Memory B cell (primary cell): ENCODE data around the gene TLX1.

Source experiments
- ATAC-seq: fragments of 150-1000 bp; cut with Tn5 transposase; 2 replicates; pipeline ENCODE4 v1.10.0; 2021; ENCODE audit warnings: low read depth, mild to moderate bottlenecking, moderate library complexity
- DNase-seq, 2 donors: peaks; one replicate each; pipeline ENCODE4 v3.0.0; 2022; ENCODE audit warnings: low spot score in 2 of 2
- H3K27ac Mint-ChIP-seq: one replicate; pipeline ENCODE4 v1.8.0; 2022; ENCODE audit warnings: mild to moderate bottlenecking, moderate library complexity, mixed read lengths
- H3K27me3 Mint-ChIP-seq: one replicate; pipeline ENCODE4 v1.8.0; 2022; ENCODE audit warnings: mixed read lengths
- H3K36me3 Mint-ChIP-seq: one replicate; pipeline ENCODE4 v1.8.0; 2022; ENCODE audit warnings: mild to moderate bottlenecking, mixed read lengths
- H3K4me1 Mint-ChIP-seq: one replicate; pipeline ENCODE4 v1.8.0; 2022; ENCODE audit warnings: mixed read lengths
- H3K4me3 Mint-ChIP-seq: one replicate; pipeline ENCODE4 v1.8.0; 2022; ENCODE audit warnings: mild to moderate bottlenecking, moderate library complexity, mixed read lengths
- H3K9me3 Mint-ChIP-seq: one replicate; pipeline ENCODE4 v1.8.0; 2022; ENCODE audit warnings: mixed read lengths

Gene TLX1

DNA sequence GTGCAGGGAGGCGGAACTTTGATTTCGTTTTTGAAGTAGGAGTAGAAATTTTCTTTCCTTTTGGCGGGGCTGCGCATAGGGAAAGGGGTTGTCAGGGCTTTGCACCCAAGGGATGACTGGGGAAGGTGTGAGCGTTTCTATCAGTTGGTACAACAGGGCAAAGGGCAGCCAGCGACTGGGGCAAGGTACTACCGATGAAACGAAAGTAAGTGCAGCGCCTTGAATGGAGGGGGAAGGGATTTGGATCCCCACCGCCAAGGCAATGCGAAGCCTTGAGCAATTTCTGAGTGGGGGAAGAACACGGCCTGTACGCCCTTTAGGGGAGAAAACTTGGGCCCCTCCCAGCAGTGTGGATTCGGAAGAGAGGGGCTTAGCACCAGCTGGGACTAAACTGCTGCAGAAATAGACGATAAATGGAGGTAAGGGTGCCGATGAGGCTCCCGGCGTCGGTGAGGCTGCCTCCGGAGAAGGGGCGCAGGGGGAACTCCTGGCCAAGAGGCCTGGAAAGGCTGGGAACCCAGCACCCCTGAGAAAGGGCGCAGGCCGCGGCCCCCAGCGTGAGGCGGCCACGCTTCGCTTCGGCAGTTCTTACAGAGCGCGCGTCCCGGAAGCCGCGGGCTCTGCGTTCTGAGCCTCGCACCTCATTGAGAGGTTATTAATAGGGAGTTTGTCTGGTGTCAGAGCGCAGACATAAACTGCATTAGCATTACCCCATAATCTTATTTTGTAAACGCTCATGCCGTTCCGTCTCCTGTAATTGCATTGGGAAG is 10.0 kb upstream of the TLX1 start:
- Mint-ChIP-seq H3K36me3 (no peaks in the 10 kb centered on the region), H3K4me1 (peaks cover 12% of the 10 kb centered on the region), H3K4me3 (peak overlapping the region; percentile 96), H3K9me3 (no peaks in the 10 kb centered on the region), H3K27ac (no peak overlapping the region), H3K27me3 (peaks cover 22% of the 10 kb centered on the region)
- DNase-seq (no peak), ATAC-seq (peak; percentile 88)

DNA sequence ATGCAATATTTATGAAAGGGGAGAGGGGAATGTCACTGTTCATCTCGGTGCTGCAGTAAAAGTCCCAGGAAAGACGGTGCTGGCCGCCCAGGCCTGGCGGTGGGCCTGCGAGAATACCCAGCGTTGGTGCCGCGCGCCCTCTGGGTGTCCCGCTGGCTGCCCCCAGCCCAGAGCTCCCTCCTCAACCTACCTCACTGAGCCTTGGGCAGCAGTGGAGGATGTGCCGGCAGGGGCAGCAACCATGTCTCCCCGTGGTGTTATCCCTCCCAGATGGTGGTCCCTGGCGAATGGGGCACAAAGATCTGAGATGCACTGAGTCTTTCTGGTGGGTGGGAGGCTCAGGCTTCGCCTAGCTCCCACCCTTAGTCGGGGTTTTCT is 9.5 kb upstream of the TLX1 start:
- Mint-ChIP-seq H3K4me3 (peak overlapping the region; percentile 96), H3K27ac (no peak overlapping the region), H3K4me1 (peaks cover 12% of the 10 kb centered on the region)

DNA sequence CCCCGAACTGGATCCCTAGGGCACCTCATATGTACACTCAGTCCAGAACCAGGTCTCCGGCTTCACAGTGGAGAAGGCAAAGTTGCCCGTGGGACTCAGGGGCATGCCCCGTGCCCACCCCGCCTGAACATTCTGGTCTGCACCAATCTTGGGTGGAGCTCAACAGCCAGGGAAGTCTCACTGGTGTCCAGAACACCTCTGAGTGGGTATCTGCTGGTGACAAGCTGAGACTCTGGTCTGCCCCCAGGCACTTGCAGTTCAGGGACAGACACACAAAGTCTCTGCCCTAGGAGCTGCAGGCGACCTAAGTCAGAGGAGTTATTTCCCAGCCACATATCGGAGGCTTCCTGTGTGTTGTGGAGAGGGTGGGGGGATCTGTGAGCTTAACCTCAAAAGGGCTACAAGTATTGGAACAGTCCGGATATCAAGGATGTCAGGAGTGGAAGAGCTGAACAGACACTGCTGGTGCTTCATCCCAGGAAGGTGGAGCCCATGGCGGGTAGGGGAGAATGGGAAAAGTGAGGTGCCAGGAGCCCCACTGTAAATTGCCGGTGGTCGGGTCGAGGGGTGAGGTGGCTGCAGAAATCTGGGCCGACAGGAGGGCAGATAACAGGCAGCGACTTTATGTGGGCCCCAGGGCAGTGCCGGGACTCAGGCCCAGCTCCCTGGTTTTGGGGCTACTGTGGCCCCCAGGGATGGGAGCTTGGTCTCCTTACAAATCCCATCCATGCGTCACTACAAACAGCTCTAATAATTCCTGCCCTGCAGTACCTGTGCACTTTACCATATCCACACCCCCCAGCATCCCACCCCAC is 8.6 kb upstream of the TLX1 start:
- ATAC-seq (no peak), DNase-seq (no peak)
- Mint-ChIP-seq H3K4me1 (peaks cover 12% of the 10 kb centered on the region), H3K27me3 (peaks cover 26% of the 10 kb centered on the region), H3K36me3 (no peaks in the 10 kb centered on the region), H3K27ac (no peak overlapping the region), H3K9me3 (no peaks in the 10 kb centered on the region), H3K4me3 (peak overlapping the region; percentile 18)

More for the DNA sequence above, 9.5 kb upstream of the TLX1 start:
- ATAC-seq, result no peak
- Mint-ChIP-seq H3K36me3 (no peaks in the 10 kb centered on the region), H3K9me3 (no peaks in the 10 kb centered on the region), H3K27me3 (peaks cover 25% of the 10 kb centered on the region)
- no peak for DNase-seq

DNA sequence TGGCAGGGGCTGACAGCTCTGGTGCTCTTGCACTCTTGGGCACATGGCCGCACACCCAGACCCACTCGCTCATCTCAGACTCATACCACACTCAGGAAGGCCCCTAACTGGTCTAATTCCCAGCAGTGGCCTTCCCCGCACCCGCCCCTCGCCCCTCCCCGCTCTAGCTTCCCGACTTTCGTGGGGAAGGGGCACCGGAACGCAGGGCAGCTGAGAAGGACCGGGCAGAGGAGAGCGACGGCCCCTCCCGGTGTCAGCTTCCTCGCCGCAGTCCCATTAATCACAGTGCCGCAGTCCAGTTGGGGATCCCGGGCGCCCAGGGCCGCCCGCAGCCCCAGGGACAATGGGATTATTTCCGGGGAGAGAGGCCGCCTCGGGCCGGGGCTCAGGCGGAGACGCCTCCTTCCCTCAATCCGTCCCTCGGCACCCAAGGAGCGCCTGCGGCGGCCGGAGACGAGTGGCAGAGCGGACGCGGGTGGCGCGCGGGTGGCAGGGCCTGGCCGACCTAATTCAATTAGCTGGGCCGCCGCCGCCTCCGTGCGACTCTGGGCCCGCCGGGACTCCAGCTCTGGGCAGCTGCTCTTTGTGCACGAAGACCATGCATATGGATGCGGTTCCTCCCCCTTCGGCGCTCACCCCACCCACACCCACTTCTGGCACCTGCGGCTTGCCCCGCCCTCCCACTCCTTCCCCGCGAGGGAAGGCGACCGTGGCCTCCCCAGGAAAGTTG is 7.8 kb upstream of the TLX1 start:
- peak in 1 of 2 donors; percentile 20 for DNase-seq
- Mint-ChIP-seq H3K9me3 (no peaks in the 10 kb centered on the region), H3K36me3 (no peaks in the 10 kb centered on the region), H3K4me1 (peaks cover 12% of the 10 kb centered on the region), H3K4me3 (peak overlapping the region; percentile 18), H3K27ac (no peak overlapping the region), H3K27me3 (peaks cover 28% of the 10 kb centered on the region)
- ATAC-seq, result no peak

DNA sequence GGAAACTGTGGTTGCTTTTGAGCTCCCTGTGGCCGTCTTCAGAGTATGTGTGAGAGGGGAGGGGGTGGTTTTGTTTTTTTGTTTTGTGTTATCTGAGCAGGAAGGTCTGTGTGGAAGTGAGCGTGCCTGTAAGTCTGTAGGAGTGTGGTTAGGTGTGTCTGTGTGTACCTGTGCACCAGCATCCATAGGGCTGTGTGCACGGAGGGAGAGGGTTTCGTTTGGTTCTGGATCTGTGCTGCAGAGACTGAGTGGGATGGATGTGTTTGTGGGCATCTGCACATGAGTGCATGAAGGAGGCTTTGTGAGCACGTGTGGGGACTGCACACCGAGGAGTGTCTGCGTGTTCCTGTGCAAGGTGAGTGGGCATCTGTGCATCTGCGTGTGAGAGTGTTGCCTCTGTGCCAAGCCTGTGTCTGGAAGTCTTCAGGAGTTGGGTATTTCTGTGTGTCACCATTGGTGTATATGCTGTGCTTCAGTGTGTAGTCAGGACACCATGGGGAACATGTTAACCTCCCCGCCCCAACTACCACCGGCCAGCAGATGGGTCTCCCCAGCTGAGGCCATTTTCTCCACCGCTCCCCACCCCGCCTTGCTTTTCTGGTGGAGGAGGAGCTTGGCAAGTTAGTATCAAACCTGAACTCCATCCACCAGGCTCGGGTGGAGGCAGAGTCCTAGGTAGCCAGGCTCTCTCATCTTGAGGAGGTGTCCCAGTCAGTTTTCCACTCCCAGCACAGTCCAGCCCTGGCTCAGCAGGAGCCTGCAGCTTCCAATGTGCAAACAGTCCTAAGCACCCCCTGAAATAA is 7.1 kb upstream of the TLX1 start:
- Mint-ChIP-seq H3K9me3 (no peaks in the 10 kb centered on the region), H3K4me1 (peaks cover 12% of the 10 kb centered on the region), H3K27me3 (peaks cover 26% of the 10 kb centered on the region), H3K27ac (no peak overlapping the region), H3K36me3 (no peaks in the 10 kb centered on the region), H3K4me3 (peak overlapping the region; percentile 1)
- DNase-seq, result no peak
- ATAC-seq, result no peak

DNA sequence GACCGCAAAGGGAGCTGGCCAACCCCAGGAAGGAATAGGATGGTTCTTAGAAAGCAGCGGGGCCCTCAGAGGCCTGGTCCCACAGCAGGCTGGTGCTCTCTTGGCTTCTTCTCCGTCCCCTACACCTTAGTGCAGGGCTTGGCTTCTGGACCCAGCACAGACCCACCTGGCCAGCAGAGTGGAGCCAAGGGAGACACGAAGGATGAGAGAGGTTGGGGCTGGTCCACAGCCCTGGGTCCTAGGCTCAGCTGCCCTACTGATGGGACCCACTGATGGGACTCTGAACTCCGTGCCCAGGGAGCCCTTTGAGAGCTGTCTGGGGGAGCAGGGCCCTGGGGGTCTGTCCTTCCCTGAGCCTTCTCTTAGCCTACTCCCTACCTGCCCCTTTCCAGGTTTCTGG is 6.2 kb upstream of the TLX1 start:
- Mint-ChIP-seq H3K36me3 (no peaks in the 10 kb centered on the region), H3K9me3 (no peaks in the 10 kb centered on the region), H3K4me3 (no peak overlapping the region), H3K27ac (no peak overlapping the region), H3K4me1 (peaks cover 12% of the 10 kb centered on the region), H3K27me3 (peaks cover 27% of the 10 kb centered on the region)
- ATAC-seq (no peak), DNase-seq (no peak)

DNA sequence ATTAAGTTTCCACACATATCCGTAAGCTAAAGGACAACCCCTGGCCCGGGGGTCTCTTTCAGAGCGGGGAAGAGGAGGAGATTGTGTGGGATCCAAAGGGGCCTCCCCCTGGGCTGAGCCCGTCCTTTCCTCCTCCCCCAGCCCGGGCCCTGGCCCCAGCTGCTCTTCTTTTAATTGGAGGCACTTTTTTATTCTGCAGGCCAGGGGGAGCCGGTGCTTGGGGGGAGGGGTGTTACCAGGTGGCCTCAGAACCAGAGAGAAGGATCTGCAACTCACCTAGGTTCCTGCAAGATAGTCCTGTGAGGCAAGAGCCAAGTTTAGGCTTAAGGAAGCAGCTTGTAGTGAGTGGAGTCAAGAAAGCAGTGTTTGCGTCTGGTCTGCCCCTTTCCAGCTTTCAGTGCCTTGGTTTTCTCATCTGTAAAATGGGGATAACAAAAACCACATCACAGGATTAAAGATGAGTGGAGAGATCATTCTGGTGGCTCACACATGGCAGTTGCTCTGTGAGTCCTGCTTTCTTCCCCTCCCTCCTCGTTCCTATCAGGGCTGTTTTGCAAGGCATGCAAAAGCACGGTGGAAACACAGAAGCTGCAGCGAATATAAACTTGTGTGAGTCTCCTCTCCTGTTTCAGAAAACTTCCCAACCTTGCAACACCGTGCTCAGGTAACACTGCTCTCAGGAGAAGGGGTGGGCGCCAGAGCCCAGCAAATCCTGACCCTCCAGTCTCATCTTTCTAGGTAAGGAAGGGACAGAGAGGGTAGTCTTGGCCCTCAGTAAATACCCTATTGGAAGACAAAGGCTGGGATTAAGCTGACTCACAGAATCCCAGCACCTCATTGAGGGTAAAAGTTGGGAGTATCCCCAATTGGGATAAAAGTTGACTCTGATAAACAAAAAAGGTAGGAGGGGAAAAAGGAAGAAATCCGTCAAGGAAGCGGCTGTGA is 4.1 kb upstream of the TLX1 start:
- ATAC-seq (no peak), DNase-seq (no peak)
- no peak overlapping the region for H3K4me3 Mint-ChIP-seq
- H3K27ac Mint-ChIP-seq, result no peak overlapping the region
- no peaks in the 10 kb centered on the region for H3K9me3 Mint-ChIP-seq
- peaks cover 32% of the 10 kb centered on the region for H3K27me3 Mint-ChIP-seq
- H3K4me1 Mint-ChIP-seq, result peaks cover 8% of the 10 kb centered on the region
- H3K36me3 Mint-ChIP-seq, result no peaks in the 10 kb centered on the region

DNA sequence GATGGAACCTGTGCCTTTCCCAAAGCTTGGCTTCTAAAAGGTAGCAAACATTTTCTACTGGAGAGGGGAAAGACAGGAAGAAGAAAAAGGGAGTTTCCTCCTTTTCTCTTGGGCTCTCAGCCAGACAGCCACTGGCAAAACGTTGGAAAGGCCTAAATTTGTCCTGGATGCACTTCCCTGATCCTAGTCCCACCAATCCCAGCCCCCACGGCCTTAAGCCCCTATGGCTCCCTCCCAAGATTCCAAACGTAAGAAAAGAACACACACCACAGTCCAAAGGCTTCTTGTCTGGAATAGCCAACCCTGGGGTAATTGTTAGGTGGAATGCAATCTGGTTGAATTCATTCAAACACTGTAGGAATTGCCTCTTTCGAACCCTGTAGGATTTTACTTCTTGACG is 959 bp upstream of the TLX1 start:
- H3K9me3 Mint-ChIP-seq, result no peaks in the 10 kb centered on the region
- H3K4me1 Mint-ChIP-seq, result peaks cover 11% of the 10 kb centered on the region
- ATAC-seq, result no peak
- H3K36me3 Mint-ChIP-seq, result no peaks in the 10 kb centered on the region
- H3K27ac Mint-ChIP-seq, result no peak overlapping the region
- DNase-seq, result no peak
- H3K27me3 Mint-ChIP-seq, result peaks cover 33% of the 10 kb centered on the region
- H3K4me3 Mint-ChIP-seq, result no peak overlapping the region

DNA sequence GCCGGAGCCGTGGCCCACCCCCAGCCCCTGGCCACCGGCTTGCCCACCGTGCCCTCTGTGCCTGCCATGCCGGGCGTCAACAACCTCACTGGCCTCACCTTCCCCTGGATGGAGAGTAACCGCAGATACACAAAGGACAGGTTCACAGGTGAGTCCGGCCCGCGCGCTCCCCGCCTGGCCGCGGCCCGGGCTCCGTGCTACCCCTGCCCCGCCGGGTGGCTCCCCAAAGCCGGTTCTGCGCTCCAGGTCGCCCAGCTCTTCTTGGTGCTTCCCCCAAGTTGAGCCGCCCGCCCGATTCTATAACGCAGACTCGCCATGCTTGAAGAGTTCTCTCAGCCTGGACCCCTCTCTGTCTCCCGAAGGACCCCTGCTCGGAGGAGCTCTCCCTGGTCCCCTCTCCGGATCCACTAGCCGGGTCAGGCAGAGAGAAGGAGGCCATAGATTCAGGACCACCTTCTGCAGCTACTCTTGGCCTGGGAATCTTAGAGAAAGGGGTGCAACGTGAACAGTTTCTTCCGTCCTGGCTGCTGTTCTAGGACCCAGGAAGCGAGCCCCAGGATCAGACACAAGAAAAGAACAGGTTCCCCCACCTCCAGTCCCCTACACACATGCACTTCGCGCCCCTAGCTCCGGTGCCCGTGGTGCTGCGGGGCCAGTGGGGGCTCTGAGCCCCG is 999 bp downstream of the TLX1 start:
- peak in 1 of 2 donors; percentile 26 for DNase-seq
- Mint-ChIP-seq H3K27ac (no peak overlapping the region), H3K4me3 (peak overlapping the region; percentile 32), H3K36me3 (no peaks in the 10 kb centered on the region), H3K4me1 (peaks cover 11% of the 10 kb centered on the region), H3K27me3 (peaks cover 39% of the 10 kb centered on the region), H3K9me3 (no peaks in the 10 kb centered on the region)
- ATAC-seq, result no peak

DNA sequence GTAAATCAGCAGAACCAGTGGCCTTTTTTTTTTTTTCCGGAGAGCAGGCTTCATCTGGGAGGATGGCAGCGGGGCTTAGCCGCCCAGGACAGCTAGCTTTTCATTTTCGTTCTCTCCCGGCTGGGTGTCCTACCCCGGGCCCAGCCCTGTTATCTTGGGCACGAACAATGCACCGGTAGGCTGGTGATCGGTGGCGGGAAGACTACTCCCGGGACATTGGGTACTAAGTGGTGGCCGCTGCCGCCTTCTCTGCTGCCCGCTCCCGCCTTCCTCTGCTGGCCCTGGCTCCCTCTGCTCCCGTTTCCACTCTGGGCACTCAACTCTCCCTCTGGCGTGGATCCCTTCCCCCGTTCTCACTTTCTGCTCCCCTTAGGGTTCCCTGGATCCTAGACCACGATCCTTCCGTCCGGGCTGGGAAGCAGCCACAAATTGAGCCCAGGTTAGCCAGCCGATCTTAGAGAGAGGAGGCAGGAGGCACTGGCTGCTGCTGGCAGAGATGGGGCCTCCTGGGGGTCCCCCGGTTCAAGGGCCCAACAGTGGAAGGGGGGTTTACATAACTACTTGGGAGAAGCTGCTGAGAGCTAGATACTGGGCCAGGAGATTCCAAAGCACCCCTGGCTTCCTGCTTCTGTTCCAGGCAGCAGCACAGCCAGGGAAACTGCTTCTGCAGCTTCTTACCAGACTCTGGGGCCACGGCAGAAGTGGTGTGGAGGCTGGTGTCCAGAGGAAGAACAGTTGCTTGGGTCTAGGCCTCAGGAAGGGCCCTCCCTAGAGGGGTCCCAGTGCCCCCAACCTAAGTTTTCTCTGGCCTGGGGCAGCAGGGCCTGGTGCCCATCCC is 1.8 kb downstream of the TLX1 start:
- peak in 1 of 2 donors; percentile 28 for DNase-seq
- Mint-ChIP-seq H3K4me1 (peaks cover 13% of the 10 kb centered on the region), H3K36me3 (no peaks in the 10 kb centered on the region), H3K27ac (peak overlapping the region; percentile 22), H3K27me3 (peaks cover 41% of the 10 kb centered on the region), H3K4me3 (peak overlapping the region; percentile 32), H3K9me3 (no peaks in the 10 kb centered on the region)
- no peak for ATAC-seq

DNA sequence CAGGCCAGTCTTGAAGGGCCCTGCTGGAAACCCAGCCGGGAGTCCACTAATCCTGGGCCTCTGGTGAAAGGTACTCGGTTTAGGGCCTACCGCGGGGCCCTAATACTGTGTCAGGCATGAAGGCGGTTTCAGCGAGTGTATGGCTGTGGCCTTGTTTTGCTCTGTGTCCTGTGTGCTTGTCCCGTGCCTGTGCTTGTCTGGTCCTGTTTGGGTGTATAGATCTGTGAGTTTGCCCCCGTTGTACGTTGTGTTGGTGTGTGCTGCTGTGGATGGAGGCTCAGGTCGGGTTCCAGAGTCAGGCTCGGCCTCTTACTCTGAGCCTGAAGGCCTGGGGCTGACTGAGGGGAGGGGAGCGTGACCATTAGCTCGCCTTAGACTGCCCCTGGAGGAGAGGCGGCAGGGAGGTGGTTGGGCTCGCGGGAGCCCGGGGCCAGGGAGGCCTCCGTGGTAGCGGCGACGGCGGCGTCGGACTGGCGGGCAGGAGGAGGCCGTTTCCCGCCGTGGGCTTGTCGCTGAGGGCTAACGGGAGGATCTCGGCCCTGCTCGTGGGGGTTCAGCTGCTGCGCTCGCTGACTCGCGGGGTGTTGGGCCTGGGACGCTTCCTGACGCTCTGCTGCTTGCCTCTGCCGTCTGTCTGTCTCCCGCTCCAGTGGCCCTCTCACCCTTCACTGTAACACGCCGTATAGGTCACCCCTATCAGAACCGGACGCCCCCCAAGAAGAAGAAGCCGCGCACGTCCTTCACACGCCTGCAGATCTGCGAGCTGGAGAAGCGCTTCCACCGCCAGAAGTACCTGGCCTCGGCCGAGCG is 2.6 kb downstream of the TLX1 start:
- ATAC-seq (no peak), DNase-seq (no peak)
- Mint-ChIP-seq H3K36me3 (no peaks in the 10 kb centered on the region), H3K9me3 (no peaks in the 10 kb centered on the region), H3K4me1 (peaks cover 17% of the 10 kb centered on the region), H3K27ac (peak overlapping the region; percentile 22), H3K27me3 (peaks cover 44% of the 10 kb centered on the region), H3K4me3 (peak overlapping the region; percentile 18)
